ENCODE results near the gene SGSH.

GRCh38 chr17:80223838-80224497, 3.8 kb upstream of the SGSH start:
- TF ChIP-seq CTCF (optimal IDR thresholded peaks at IDR 0.05 in 1 of 3, IDR thresholded peaks at IDR 0.05 in 1 of 3, conservative IDR thresholded peaks at IDR 0.05 in 1 of 3; ENCODE audit: extremely low read depth in 1 of 3, insufficient read depth in 2 of 3, low read length in 3 of 3) (no peak), EZH2 (IDR thresholded peaks at IDR 0.05; ENCODE audit: low read length) (no peak)
